ENCODE data around the gene ADPRHL1. TPM values are rescaled to one million over a fixed set of nuclear protein-coding genes. Genes with fewer than 3 reads are reported as not detected.

The ADPRHL1 gene
- total and polyA plus RNA-seq, 4 donors = 0.28 to 0.67 (median 0.55) TPM

GRCh38 chr13:113408562-113408961 lies 44.7 kb downstream of the ADPRHL1 start:
- Histone ChIP-seq H3K9me3 (ENCODE audit: control insufficient read depth in 4 of 4, low read length in 3 of 4) (no peaks in the 10 kb centered on the region), H3K4me3 (ENCODE audit: low read depth in 1 of 3, low read length in 3 of 3) (no peak overlapping the region), H3K27me3 (ENCODE audit: control insufficient read depth in 4 of 4, insufficient read depth in 4 of 4, low read length in 3 of 4) (no peaks in the 10 kb centered on the region), H3K4me1 (ENCODE audit: control insufficient read depth in 4 of 4, insufficient read depth in 4 of 4, low read length in 3 of 4) (no peaks in the 10 kb centered on the region), H3K36me3 (ENCODE audit: control insufficient read depth in 4 of 4, insufficient read depth in 3 of 4, low read depth in 1 of 4, low read length in 3 of 4) (no peaks in the 10 kb centered on the region), H3K27ac (ENCODE audit: low read depth in 1 of 2, low read length in 2 of 2) (no peak overlapping the region), H3K9ac (ENCODE audit: low read depth in 1 of 2, low read length in 2 of 2) (no peak overlapping the region)
- no peak for DNase-seq (ENCODE audit: low spot score)
- WGBS = 88% methylated on average over 3 of the region's 3 CpGs
- TF ChIP-seq HNF4A (conservative IDR thresholded peaks at IDR 0.05) (no peak), GABPA (IDR thresholded peaks at IDR 0.05 in 1 of 2, conservative IDR thresholded peaks at IDR 0.05 in 1 of 2) (no peak), EGR1 (IDR thresholded peaks at IDR 0.05; ENCODE audit: low read depth in 2 of 2) (no peak), RAD21 (IDR thresholded peaks at IDR 0.05) (no peak), JUND (IDR thresholded peaks at IDR 0.05) (no peak)

DNA sequence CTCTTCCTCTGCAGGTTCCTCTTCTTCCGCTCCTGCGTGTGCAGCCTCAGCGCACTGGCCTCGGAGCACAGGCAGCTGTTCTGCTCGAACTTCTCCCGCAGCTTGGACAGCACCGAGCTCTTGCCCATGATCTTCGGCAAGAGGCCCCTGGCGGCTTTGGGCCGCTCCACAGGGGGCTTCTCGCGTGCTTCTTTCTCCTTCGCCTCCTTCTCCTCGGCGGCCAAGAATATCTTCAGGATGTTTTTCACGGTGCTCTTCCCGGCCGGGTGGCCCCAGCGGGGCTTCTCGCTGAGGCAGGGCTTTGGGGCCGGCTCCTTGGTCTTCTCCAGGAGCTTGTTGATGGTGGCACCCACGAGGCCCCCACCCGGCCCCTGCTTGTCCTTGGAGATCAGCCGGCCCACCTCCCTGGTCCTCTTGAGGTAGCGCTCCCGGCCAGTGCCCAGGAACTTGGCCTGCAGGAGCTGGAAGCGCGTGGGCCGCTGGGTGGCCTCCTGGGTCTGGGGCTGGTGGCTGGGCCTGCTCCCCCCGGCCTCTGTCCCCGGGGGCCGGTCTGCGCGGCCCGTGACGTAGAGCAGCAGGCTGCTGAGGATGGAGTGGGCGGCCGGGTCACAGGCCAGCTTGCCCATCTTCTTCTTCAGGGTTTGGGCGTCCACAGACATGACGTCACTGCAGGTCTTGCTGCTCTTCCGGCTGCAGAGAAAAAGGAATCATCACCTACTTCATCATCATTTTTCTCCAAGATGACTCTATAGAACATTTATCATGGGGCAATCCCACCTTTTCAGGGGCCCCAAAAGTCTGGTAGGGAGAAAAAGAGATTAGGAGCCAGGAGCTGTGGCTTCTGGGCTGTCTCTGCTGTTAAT lies 45.5 kb downstream of the ADPRHL1 start:
- no peak overlapping the region for H3K27ac ChIP-seq (ENCODE audit: low read depth in 1 of 2, low read length in 2 of 2)
- no peak for TF ChIP-seq CTCF (IDR thresholded peaks at IDR 0.05; ENCODE audit: low read depth, low read length, missing input control)
- TF ChIP-seq FOXA1 (IDR thresholded peaks at IDR 0.05) = no peak
- no peak for TF ChIP-seq ZBTB33 (IDR thresholded peaks at IDR 0.05)
- no peak for TF ChIP-seq HNF4A (conservative IDR thresholded peaks at IDR 0.05)
- no peak for TF ChIP-seq TAF1 (conservative IDR thresholded peaks at IDR 0.05)
- TF ChIP-seq MAX (IDR thresholded peaks at IDR 0.05) = no peak
- TF ChIP-seq RXRA (IDR thresholded peaks at IDR 0.05) = no peak
- TF ChIP-seq RAD21 (IDR thresholded peaks at IDR 0.05) = no peak
- TF ChIP-seq JUND (IDR thresholded peaks at IDR 0.05) = no peak
- TF ChIP-seq HNF4G (IDR thresholded peaks at IDR 0.05) = no peak
- no peak for TF ChIP-seq SP1 (IDR thresholded peaks at IDR 0.05)
- TF ChIP-seq, protein P1, sequence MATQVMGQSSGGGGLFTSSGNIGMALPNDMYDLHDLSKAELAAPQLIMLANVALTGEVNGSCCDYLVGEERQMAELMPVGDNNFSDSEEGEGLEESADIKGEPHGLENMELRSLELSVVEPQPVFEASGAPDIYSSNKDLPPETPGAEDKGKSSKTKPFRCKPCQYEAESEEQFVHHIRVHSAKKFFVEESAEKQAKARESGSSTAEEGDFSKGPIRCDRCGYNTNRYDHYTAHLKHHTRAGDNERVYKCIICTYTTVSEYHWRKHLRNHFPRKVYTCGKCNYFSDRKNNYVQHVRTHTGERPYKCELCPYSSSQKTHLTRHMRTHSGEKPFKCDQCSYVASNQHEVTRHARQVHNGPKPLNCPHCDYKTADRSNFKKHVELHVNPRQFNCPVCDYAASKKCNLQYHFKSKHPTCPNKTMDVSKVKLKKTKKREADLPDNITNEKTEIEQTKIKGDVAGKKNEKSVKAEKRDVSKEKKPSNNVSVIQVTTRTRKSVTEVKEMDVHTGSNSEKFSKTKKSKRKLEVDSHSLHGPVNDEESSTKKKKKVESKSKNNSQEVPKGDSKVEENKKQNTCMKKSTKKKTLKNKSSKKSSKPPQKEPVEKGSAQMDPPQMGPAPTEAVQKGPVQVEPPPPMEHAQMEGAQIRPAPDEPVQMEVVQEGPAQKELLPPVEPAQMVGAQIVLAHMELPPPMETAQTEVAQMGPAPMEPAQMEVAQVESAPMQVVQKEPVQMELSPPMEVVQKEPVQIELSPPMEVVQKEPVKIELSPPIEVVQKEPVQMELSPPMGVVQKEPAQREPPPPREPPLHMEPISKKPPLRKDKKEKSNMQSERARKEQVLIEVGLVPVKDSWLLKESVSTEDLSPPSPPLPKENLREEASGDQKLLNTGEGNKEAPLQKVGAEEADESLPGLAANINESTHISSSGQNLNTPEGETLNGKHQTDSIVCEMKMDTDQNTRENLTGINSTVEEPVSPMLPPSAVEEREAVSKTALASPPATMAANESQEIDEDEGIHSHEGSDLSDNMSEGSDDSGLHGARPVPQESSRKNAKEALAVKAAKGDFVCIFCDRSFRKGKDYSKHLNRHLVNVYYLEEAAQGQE (IDR thresholded peaks at IDR 0.05) = no peak
- TF ChIP-seq EGR1 (IDR thresholded peaks at IDR 0.05; ENCODE audit: low read depth in 2 of 2) = no peak
- no peak for TF ChIP-seq FOXA2 (IDR thresholded peaks at IDR 0.05)
- no peak for TF ChIP-seq GABPA (IDR thresholded peaks at IDR 0.05 in 1 of 2, conservative IDR thresholded peaks at IDR 0.05 in 1 of 2)
- TF ChIP-seq, protein P2, sequence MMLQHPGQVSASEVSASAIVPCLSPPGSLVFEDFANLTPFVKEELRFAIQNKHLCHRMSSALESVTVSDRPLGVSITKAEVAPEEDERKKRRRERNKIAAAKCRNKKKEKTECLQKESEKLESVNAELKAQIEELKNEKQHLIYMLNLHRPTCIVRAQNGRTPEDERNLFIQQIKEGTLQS (IDR thresholded peaks at IDR 0.05) = no peak
- no peak for TF ChIP-seq YY1 (IDR thresholded peaks at IDR 0.05)
- TF ChIP-seq NR2F2 (IDR thresholded peaks at IDR 0.05) = no peak
- no peaks in the 10 kb centered on the region for H3K36me3 ChIP-seq (ENCODE audit: control insufficient read depth in 4 of 4, insufficient read depth in 3 of 4, low read depth in 1 of 4, low read length in 3 of 4)
- no peak overlapping the region for H3K9ac ChIP-seq (ENCODE audit: low read depth in 1 of 2, low read length in 2 of 2)
- no peak for DNase-seq (ENCODE audit: low spot score)
- no peaks in the 10 kb centered on the region for H3K27me3 ChIP-seq (ENCODE audit: control insufficient read depth in 4 of 4, insufficient read depth in 4 of 4, low read length in 3 of 4)
- no peaks in the 10 kb centered on the region for H3K9me3 ChIP-seq (ENCODE audit: control insufficient read depth in 4 of 4, low read length in 3 of 4)
- no peaks in the 10 kb centered on the region for H3K4me1 ChIP-seq (ENCODE audit: control insufficient read depth in 4 of 4, insufficient read depth in 4 of 4, low read length in 3 of 4)
- WGBS = 86% methylated on average over 41 of the region's 41 CpGs
- no peak overlapping the region for H3K4me3 ChIP-seq (ENCODE audit: low read depth in 1 of 3, low read length in 3 of 3)
